Hepatic stellate cell (primary cell): ENCODE measurements around the gene CPA4.
"Not testable (repeated sequence)": the region's sequence is repeated elsewhere in the genome, so short reads cannot be mapped to it uniquely, and the experiment has no call there.

ENCODE experiments used
- DNase-seq: peaks from one replicate; pipeline ENCODE4 v3.0.0; 2011; ENCODE audit warnings: low spot score

CPA4 gene, protein sequence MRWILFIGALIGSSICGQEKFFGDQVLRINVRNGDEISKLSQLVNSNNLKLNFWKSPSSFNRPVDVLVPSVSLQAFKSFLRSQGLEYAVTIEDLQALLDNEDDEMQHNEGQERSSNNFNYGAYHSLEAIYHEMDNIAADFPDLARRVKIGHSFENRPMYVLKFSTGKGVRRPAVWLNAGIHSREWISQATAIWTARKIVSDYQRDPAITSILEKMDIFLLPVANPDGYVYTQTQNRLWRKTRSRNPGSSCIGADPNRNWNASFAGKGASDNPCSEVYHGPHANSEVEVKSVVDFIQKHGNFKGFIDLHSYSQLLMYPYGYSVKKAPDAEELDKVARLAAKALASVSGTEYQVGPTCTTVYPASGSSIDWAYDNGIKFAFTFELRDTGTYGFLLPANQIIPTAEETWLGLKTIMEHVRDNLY

DNA sequence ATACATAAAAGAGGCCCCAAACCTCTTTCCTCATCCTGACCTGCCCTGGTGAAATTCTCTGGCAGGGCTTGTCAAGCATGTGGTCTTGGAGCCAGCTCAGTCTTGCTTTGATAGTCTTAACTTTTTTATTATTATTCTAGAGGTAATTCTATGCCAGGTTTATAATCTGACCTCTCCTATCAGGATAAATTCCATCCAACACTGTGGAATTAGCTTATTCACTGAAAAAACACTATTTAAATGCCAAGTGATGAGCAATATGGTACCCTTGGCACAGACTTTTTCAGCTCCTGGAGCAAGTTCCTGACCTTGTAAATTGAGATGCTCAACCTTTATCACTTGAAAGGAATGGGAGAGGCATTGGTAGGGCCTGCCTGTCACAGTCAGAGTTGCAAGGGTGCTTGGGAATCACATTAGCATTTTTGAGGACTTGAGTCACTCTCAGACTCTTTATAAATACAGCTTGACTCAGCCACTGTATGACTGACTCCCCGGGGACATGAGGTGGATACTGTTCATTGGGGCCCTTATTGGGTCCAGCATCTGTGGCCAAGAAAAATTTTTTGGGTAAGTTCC is at the start of gene CPA4:
Gene CPA4 (plus strand): TSS at position 480 of the 576 bp plus-strand sequence. CDS start 20 bp downstream, at position 500.
- peak; percentile 90 for DNase-seq

DNA sequence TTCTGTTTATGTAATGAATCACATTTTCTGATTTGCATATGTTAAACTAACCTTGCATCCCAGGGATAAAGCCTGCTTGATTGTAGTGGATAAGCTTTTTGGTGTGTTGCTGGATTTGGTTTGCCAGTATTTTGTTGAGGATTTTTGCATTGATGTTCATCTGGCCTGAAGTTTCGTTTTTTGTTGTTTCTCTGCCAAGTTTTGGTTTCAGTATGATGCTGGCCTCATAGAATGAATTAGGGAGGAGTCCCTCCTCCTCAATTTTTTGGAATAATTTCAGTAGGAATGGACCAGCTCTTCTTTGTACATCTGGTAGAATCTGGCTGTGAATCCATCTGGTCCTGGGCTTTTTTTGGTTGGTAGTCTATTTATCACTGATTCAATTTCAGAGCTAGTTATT is 49.5 kb upstream of the CPA4 start:
- DNase-seq: not testable (repeated sequence)

DNA sequence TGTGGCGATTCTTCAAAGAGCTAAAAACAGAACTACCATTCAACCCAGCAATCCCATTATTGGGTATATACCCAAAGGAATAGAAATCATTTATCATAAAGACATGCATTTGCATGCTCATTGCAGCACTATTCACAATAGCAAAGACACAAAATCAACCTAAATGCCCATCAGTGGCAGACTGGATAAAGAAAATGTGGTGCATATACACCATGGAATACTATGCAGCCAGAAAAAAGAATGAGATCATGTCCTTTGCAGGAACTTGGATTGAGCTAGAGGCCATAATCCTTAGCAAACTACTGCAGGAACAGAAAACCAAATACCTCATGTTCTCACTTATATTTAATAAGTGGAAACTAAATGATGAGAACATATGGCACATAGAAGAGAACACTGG is 46.5 kb upstream of the CPA4 start:
- not testable (repeated sequence) for DNase-seq

DNA sequence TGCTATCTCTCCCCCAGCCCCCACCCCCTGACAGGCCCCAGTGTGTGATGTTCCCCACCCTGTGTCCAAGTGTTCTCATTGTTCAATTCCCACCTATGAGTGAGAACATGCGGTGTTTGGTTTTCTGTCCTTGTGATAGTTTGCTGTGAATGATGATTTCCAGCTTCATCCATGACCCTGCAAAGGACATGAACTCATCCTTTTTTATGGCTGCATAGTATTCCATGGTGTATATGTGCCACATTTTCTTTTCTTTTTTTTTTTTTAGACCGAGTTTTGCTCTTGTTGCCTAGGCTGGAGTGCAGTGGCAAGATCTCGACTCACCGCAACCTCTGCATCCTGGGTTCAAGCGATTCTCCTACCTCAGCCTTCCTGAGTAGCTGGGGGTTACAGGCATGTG is 44.1 kb upstream of the CPA4 start:
- not testable (repeated sequence) for DNase-seq

DNA sequence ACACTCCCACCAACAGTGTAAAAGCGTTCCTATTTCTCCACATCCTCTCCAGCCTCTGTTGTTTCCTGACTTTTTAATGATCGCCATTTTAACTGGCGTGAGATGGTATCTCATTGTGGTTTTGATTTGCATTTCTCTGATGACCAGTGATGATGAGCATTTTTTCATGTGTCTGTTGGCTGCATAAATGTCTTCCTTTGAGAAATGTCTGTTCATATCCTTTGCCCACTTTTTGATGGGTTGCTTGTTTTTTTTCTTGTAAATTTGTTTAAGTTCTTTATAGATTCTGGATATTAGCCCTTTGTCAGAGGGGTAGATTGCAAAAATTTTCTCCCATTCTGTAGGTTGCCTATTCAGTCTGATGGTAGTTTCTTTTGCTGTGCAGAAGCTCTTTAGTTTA is 43.3 kb upstream of the CPA4 start:
- not testable (repeated sequence) for DNase-seq

DNA sequence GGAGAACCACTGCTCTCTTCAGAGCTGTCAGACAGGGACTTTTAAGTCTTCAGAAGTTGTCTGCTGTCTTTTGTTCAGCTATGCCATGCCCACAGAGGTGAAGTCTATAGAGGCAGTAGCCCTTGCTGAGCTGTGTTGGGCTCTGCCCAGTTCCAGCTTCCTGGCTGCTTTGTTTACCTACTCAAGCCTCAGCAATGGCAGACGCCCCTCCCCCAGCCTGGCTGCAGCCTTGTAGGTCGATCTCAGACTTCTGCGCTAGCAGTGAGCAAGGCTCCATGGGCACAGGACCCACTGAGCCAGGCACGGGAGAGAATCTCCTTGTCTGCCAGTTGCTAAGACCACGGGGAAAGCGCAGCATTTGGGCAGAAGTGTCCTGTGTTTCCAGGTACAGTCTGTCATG is 38.4 kb upstream of the CPA4 start:
- DNase-seq: no peak

DNA sequence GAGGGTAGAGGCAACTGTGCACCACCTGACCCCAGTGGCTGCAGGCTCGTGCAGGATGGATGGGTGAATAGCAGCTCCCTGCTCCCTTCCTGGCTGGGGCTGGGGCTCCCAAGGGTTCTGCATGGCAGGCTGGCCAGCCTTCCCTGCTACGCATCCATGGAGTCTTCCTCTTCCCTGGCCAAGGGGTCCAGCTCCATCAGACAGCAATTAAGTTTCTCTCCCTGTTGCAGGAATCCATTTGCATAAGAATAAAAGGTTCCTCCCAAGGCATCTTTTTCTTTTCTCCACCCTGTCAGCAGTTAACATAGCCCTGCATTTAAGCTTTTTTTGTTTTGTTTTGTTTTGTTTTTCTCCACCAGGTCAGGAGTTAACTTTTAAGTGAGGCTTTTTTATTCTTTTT is 36.3 kb upstream of the CPA4 start:
- DNase-seq: no peak

DNA sequence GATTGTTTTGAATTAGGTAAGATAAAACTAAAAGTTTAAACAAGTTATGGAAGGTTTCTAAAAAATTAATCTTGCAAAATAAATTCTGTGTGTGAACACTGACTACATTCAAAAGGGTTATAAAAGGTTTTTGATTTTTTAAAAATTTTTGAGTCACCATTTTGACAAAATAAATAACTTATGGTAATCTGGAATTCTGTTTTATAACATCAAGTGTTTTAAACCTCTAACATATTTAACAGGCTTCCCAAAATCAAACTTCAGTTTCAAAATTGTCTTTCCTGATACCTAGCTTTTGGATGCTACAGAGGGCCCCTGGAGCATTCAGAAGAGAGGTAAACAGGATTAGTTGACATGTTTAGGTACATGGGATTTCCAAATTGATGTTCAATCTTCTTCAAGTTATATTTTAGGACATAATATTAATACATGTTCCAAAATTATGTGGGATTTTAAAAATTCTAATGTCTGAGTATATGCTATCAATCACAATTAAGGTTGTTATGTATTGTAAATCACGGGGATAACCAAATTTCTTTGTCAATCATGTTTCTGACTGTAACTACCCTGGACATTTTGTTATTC is 34.4 kb upstream of the CPA4 start:
- DNase-seq: no peak

DNA sequence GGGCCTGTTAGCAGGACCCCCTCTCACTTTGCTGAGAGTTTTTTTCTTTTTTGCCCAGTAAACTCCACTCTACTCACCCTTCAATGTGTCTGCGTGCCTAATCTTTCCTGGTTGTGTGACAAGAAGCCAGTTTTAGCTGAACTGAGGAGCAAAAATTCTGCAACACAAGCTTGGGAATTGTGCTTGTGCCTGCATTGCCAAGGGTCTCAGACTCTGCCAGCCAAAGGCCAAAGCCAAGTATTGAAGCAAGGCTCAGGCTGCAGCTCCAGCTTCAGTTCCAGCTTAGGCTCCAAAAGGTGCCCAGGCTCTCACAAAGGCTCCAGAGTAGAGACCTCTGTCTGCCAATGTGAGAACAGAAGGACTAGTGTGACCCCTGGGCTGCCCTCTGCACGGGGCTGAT is 30.5 kb upstream of the CPA4 start:
- DNase-seq: no peak

DNA sequence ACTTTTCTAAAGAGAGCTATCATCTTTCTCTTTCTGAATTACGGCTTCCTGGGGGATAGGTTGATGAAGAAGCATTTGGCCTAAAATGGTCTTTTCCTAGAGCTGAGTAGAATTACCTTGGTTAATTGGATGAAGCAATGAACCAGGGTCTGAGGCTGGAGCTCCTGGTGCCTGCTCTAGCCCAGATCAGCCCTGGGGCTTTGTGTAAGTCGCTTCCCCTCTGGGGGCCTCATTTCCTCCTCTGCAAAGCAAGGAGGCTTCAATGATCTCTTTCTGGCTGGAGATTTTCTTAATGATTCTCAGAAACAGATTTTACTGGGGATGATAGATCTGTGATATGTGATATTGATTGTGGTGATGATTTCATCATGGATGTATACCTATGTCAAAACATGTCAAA is 29.8 kb upstream of the CPA4 start:
- no peak for DNase-seq

DNA sequence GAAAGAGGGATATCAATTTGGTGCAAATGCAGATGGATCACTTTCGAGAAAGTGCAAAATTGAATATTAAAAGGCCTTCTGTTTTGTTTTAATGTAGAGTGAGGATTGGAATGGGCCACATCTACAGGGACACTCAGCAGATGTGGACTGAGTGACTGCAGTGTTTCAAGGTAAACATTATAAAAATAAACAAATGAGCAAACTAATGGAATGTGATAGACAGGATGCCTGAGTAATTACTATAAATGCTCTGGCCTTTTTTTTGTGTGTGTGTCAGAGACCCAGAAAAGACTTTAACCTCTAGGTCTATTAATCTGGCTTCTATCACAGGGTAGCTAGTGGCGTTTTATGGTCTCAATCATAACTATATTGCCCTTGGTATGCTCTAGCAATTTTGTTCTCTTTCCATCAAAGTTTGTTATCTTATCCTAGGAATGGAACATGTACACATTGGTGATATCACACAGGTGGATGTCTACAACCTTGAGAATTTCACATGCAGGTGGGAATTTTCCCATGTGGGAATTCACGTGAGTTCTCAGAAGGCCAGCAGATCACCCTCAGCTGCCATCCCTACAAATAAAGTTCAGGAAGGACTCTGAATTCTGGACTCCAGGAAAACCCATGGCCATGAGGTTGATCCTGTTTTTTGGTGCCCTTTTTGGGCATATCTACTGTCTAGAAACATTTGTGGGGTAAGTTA is 26.6 kb upstream of the CPA4 start, which contains the start of gene CPA2:
Gene CPA2 (plus strand): TSS at position 606 of the 703 bp plus-strand sequence. CDS start 19 bp downstream, at position 625.
- no peak for DNase-seq

DNA sequence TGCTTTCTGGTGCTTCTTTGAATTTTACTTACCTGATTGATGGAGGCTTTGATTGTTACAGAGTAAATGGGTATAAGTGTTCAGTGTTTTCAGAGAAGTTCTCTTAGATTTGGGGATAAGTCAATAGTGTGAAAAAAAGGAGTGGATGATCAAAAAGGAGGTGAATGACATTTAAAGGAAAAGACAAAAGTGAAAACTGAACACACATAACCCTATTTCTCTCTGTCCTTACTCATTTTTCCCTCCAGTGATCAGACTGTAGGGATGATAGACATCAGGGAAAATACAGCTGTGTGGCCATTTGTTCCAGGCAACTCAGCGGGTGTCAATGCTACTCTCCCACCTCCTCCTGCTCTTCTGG is 26.0 kb upstream of the CPA4 start:
- no peak for DNase-seq

DNA sequence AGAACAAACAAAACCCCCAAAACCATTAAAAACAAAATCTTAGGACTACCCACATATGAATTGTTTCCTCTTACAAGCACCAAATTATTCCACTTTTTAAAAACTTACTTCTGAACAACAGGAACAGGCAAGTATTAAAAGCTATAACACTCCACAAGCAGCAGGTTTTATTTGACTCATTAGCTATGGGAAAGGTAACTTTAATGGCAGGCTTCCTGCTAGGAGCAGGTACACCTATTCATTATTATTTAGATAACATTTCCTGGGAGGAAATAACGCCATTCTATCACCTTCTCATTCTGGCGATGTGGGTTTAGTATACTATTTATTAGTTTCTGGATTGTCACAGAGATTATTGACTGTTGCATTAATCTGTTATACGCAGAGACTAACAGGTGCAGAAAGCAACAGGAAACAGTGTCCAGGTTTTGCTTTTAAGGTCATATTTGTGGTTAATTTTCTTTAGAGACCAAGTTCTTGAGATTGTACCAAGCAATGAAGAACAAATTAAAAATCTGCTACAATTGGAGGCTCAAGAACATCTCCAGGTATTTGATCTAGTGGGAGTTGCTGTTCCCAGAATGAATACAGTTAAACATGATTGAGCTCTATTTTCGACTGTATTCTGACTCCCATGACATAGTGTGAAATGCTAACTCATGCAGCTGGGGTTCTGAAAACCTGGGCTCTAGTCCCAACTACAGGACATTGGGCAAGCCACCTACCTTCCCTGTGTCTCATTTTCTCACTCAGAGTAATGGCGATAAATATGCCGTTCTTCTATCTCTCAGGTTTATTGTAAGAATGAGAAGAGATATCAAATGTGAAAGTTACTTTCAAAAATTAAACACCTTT is 24.3 kb upstream of the CPA4 start:
- DNase-seq: no peak

DNA sequence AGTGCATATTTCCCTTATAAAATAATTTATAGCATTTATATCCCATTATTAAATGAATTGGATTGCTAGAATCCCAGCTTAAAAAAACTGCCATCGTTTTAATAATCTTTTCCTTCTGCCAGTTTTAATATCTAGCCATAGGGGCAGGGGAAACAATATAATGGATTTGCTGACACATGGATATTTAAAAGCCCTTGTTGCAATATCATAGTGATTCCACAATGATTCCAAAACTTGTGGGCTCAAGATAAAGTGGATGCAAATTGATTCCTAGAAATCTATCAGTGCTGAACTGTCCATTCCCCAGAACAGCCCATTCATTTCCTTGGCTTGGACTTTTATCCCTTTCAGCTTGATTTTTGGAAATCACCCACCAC is 23.7 kb upstream of the CPA4 start:
- no peak for DNase-seq

DNA sequence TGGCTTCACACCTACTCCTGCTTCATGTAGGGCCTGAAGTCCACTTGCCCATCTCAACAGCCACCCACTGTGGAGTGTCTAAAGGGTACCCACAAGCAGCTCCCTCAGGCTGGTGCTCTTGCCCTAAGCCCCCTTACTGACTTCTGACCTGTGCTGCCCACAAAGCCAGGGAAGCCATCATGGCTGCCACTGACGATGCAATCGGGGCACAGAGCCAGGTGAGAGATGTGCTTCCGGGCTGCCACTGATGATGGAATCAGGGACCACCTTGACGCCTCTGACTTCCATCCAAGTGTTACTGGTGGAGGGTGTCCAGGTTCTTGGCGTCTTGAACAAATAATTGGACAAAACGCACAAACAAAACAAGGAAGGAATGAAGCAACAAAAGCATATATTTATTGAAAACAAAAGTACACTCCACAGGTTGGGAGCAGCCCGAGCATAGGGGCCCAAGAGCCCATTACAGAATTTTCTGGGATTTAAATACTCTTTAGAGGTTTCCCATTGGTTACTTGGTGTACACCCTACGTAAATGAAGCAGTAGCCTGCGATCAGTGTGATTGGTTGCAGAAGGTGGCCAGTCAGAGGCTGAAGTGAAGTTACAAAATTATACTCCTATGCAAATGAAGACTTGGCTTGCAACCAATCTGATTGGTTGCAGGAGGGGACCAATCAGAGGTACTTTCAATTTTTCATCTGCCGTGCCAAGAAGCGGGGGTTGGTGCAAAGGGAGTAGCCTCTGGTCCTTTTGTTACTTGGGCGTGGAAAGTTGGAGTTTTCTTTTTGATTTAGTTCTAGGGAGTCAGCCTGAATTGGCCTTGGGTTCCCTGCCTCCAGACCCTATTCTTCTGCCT is 21.8 kb upstream of the CPA4 start:
- no peak for DNase-seq

DNA sequence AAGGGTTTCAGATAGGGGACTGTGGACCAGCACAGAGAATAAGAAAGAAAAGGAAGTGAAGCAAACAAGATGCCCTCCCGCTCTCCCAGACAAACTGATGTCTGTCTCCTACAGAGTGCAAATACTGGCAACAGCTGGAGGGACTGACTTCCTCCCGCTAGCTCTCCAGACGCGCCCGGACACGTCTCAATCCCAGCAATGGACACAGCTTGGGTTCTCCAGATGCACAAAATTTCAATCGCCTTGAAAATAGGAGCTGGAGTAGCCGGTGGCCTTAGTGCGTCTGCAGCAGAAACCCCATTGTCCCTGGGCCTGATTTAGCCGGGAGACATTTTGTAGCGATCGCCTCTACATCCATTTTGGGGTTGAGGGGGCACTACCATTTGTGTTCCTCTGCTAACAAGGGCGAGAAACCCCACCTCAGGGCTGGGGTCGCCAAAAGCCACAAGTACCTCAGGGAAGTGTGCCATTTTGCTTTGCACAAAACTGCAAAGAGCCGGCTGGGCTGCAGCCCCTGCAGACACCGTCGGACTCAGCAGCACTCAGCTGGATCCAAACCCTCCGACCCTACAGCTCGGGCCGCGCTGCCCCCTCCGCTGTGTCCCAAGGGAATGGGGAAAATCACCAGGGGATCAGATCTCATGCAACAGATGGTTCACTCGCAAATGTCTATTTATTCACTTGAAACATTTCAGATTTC is 20.4 kb upstream of the CPA4 start:
- DNase-seq: no peak

DNA sequence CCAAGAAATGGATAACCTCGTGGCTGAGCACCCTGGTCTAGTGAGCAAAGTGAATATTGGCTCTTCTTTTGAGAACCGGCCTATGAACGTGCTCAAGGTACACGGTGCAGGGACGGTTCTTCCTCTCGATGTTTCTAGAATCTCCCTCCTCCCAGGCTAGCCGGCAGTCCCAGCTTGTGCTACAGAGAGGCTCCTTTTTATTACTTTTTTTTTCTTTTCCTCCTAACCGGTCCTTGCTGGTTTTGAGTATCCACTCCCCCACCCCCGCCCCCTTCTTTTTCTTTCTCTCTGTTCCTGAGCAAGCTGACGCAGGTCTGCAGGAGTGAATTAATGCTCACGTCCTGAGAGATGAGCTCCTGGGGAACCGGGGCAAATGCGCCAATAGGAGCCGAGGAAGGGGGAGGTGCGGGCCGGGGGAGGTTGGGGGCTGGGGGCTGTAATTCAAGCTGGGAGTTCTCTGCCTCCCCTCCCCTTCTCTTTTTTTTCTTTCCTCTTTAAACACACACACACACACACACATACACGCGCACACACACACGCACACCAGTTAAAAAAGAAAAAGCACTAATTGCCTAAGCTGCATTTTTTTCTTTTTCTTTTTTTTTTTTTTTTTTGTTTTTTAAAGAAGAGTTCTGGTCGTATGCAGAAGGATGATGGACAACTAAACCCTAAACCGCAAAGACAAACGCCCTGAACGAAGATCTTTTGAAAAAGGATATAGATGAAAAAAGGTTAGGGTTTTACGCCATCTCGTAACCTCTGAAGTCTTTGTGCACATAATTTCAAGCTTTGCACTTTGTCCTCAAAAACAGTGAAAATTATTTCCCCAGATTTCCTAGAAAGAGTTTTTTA is 19.7 kb upstream of the CPA4 start:
- peak; percentile 32 for DNase-seq

DNA sequence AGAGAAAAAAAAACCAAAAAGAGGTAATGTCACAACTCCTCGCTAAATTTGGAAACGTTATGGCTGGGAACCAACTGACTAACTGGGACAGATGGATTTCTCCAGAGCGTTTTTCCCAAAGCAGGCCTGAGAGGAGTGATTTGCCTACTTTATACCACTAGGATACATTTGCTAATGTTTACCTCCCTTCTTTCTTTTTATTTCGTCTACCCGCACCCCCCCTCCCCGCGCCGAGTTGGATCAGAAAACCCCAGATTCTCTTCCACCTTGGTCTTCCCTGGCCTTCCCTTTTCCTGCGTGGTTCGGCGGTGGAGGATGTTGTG is 19.1 kb upstream of the CPA4 start:
- peak; percentile 62 for DNase-seq

DNA sequence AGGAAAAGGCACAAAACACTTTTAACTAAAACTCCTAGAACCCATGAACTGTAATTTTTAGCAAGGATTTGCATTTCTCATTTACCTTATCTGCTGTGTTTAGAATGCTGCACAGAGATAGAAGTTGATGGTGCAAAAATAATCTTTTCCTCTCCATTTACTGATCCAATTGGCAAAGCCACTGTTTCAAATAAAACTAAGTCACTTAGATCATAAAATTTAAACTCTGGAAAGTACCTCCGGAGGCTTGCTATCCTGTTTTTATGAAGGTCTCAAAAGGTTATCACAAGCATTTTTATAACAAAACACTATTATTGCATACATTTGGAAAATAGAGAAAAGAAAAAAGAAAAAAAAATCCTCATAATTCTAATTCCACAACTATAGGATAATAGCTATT is 18.7 kb upstream of the CPA4 start:
- DNase-seq: no peak
